Spleen (tissue), 11 donors: ENCODE measurements around the gene C4B. TPM values are rescaled to one million over a fixed set of nuclear protein-coding genes. Genes with fewer than 3 reads are reported as not detected.
A peak's percentile ranks its signal among the peaks of the same experiment; 100 is the strongest.

ENCODE experiments used
- DNase-seq: peaks from one replicate; pipeline ENCODE4 v3.0.0-alpha.2; 2020
- H3K27ac ChIP-seq, 8 donors: fragments of 200-600 bp; sonication (generic) in 7 of 8; 1 replicate in 4 of 8; 2 replicates in 4 of 8; pipeline versions ENCODE4 v1.5.0 to v1.8.0; 2016 to 2021; ENCODE audit warnings: inconsistent platforms in 4 of 8, mild to moderate bottlenecking in 4 of 8, moderate library complexity in 1 of 8
- H3K27me3 ChIP-seq, 7 donors: fragments of 200-600 bp; sonication (generic) in 6 of 7; replicated peaks in 1 of 7; 1 replicate in 4 of 7; 2 replicates in 3 of 7; pipeline versions ENCODE4 v1.5.0 to v1.8.0; 2016 to 2021; ENCODE audit warnings: inconsistent platforms in 3 of 7, mild to moderate bottlenecking in 1 of 7
- H3K36me3 ChIP-seq, 6 donors: fragments of 200-600 bp; sonication (generic) in 5 of 6; 1 replicate in 4 of 6; 2 replicates in 2 of 6; pipeline versions ENCODE4 v1.5.0 to v1.8.0; 2016 to 2021; ENCODE audit warnings: inconsistent platforms in 2 of 6
- H3K4me1 ChIP-seq, 6 donors: fragments of 200-600 bp; sonication (generic) in 5 of 6; 1 replicate in 3 of 6; 2 replicates in 3 of 6; pipeline versions ENCODE4 v1.5.0 to v1.8.0; 2016 to 2021; ENCODE audit warnings: inconsistent platforms in 3 of 6
- H3K4me3 ChIP-seq, 8 donors: fragments of 200-600 bp; sonication (generic) in 7 of 8; 1 replicate in 4 of 8; 2 replicates in 4 of 8; pipeline versions ENCODE4 v1.5.0 to v1.8.0; 2016 to 2021; ENCODE audit warnings: inconsistent platforms in 4 of 8, mild to moderate bottlenecking in 4 of 8, moderate library complexity in 2 of 8
- H3K9me3 ChIP-seq, 8 donors: fragments of 200-600 bp; sonication (generic) in 7 of 8; 1 replicate in 4 of 8; 2 replicates in 4 of 8; pipeline versions ENCODE4 v1.5.0 to v1.8.0; 2016 to 2021; ENCODE audit warnings: inconsistent platforms in 4 of 8
- CTCF ChIP-seq, 11 experiments: fragments of 200-600 bp in 7 of 11; fragments of 450-650 bp in 4 of 11; sonication (generic) in 4 of 11; IDR thresholded peaks in 8 of 11; conservative IDR thresholded peaks in 3 of 11; 1 replicate in 7 of 11; 2 replicates in 4 of 11; pipeline versions ENCODE4 v1.4.0 to v1.8.0; 2016 to 2021; ENCODE audit warnings: antibody characterized with exemption in 11 of 11, inconsistent platforms in 4 of 11, mild to moderate bottlenecking in 1 of 11
- POLR2A ChIP-seq, 3 donors: fragments of 450-650 bp; IDR thresholded peaks; one replicate each; pipeline ENCODE4 v1.5.1; 2017; ENCODE audit warnings: antibody characterized with exemption in 3 of 3, mild to moderate bottlenecking in 1 of 3
- POLR2AphosphoS5 ChIP-seq, 3 donors: sonication (generic); formaldehyde crosslinking; IDR thresholded peaks; one replicate each; pipeline ENCODE4 v1.5.1; 2017; ENCODE audit warnings: antibody characterized with exemption in 3 of 3
- WGBS, 5 donors: extraction: QIAGEN DNeasy Blood & Tissue Kit in 3 of 5; methylation state at CpG; one replicate each; pipeline versions ENCODE4 v1.1.5 to v1.1.7; 2013 to 2018; 5-methylcytosine and 5-hydroxymethylcytosine counted together
- intact Hi-C: fragments of 100-400 bp; cut with DNase I; formaldehyde crosslinking; loops from one replicate; pipeline ENCODE4 v1.15.0; 2023; ENCODE audit warnings: low total_unique reads
- polyA plus RNA-seq, 3 donors: library from polyadenylated mRNA; stranded (reverse); fragments of 200-250 nt; gene quantifications; one replicate each; pipeline ENCODE4 v1.2.1, GENCODE V29; 2013
- total RNA-seq, 7 donors: library from RNA; depleted of rRNA in 3 of 7; stranded (reverse); fragments of >200 nt in 3 of 7; fragmentation: NEBNext Ultra II Directional in 4 of 7; extraction: Animal tissue kit (Norgen Biotek cat#: 25700) in 4 of 7; gene quantifications; one replicate each; pipeline versions ENCODE4 v1.1.0 to v1.2.1, GENCODE V29; 2016 to 2021
- donor health status: healthy with polysubstance abuse.
- donor health status: DM: no; HTN: no; CAD: no; lungs with moderate emphysema.
- donor health status: DM: no; HTN: no; CAD: no.
- donor health status: Bipolar disorder and iron deficiency.
- donor health status: healthy.
- donor health status: DM: no; HTN: no; CAD: no.
- donor health status: DM: yes; HTN: yes; CAD: no.

The C4B gene
- total and polyA plus RNA-seq, 10 donors = 57.8 to 308 (median 103) TPM

- peak; percentile 58 for DNase-seq
- H3K36me3 ChIP-seq = peaks cover 0 to 5% (median 0%) of the 10 kb centered on the region in 6 donors
- H3K4me1 ChIP-seq = peaks cover 0 to 30% (median 21%) of the 10 kb centered on the region in 6 donors
- no peak overlapping the region for H3K4me3 ChIP-seq
- no peaks in the 10 kb centered on the region for H3K27me3 ChIP-seq
- intact Hi-C loops = no loop called here
- TF ChIP-seq CTCF (IDR thresholded peaks at IDR 0.05 in 8 of 11, conservative IDR thresholded peaks at IDR 0.05 in 3 of 11) = no peak
- no peak for TF ChIP-seq POLR2A (IDR thresholded peaks at IDR 0.05)
- TF ChIP-seq POLR2AphosphoS5 (IDR thresholded peaks at IDR 0.05) = no peak
- WGBS, 5 donors = 69 to 93% (median 91%) methylated on average over 10 to 22 of the region's 22 CpGs
- peak overlapping the region in 2 of 8 donors; percentile 55 to 63 for H3K27ac ChIP-seq
- no peaks in the 10 kb centered on the region for H3K9me3 ChIP-seq
Observed at GRCh38 chr6:32045811-32046449, 31.3 kb downstream of the C4B start.

GRCh38 chr6:32046450-32047083 lies 32.0 kb downstream of the C4B start:
- no peak for TF ChIP-seq CTCF (IDR thresholded peaks at IDR 0.05 in 8 of 11, conservative IDR thresholded peaks at IDR 0.05 in 3 of 11)
- TF ChIP-seq POLR2AphosphoS5 (IDR thresholded peaks at IDR 0.05) = peak in 1 of 3 donors; percentile 29
- Histone ChIP-seq H3K27ac (peak overlapping the region in 4 of 8 donors; percentile 12 to 63 (median 42)), H3K27me3 (no peaks in the 10 kb centered on the region), H3K36me3 (peaks cover 0 to 6% (median 0%) of the 10 kb centered on the region in 6 donors), H3K9me3 (no peaks in the 10 kb centered on the region), H3K4me3 (no peak overlapping the region), H3K4me1 (peaks cover 0 to 30% (median 21%) of the 10 kb centered on the region in 6 donors)
- intact Hi-C loops = no loop called here
- WGBS, 5 donors = 50 to 73% (median 61%) methylated on average over 13 to 14 of the region's 14 CpGs
- DNase-seq = peak; percentile 70

- no peak overlapping the region for H3K4me3 ChIP-seq
- TF ChIP-seq CTCF (IDR thresholded peaks at IDR 0.05 in 8 of 11, conservative IDR thresholded peaks at IDR 0.05 in 3 of 11) (no peak), POLR2AphosphoS5 (IDR thresholded peaks at IDR 0.05) (peak in 2 of 3 donors; percentile 4 to 36)
- no peak for DNase-seq
- intact Hi-C loops = no loop called here
- 71 to 88% (median 78%) methylated on average over 6 to 11 of the region's 11 CpGs for WGBS, 5 donors
- H3K27me3 ChIP-seq = no peaks in the 10 kb centered on the region
- peaks cover 0 to 10% (median 0%) of the 10 kb centered on the region in 6 donors for H3K36me3 ChIP-seq
- peak overlapping the region in 4 of 8 donors; percentile 12 to 67 (median 46) for H3K27ac ChIP-seq
- no peaks in the 10 kb centered on the region for H3K9me3 ChIP-seq
- H3K4me1 ChIP-seq = peaks cover 0 to 30% (median 21%) of the 10 kb centered on the region in 6 donors
Observed at GRCh38 chr6:32047084-32047478, 32.5 kb downstream of the C4B start.

GRCh38 chr6:32047539-32047854 lies 32.9 kb downstream of the C4B start:
- no peak for DNase-seq
- no peak for TF ChIP-seq CTCF (IDR thresholded peaks at IDR 0.05 in 8 of 11, conservative IDR thresholded peaks at IDR 0.05 in 3 of 11)
- no peak for TF ChIP-seq POLR2A (IDR thresholded peaks at IDR 0.05)
- TF ChIP-seq POLR2AphosphoS5 (IDR thresholded peaks at IDR 0.05) = no peak
- Histone ChIP-seq H3K36me3 (peaks cover 0 to 12% (median 0%) of the 10 kb centered on the region in 6 donors), H3K4me1 (peaks cover 0 to 30% (median 21%) of the 10 kb centered on the region in 6 donors), H3K27me3 (no peaks in the 10 kb centered on the region), H3K27ac (peak overlapping the region in 3 of 8 donors; percentile 60 to 67 (median 63)), H3K9me3 (no peaks in the 10 kb centered on the region), H3K4me3 (no peak overlapping the region)
- 71 to 89% (median 76%) methylated on average over 5 to 6 of the region's 6 CpGs for WGBS, 5 donors
- intact Hi-C loops = no loop called here
